ENCODE data around the gene ZNF438. TPM values are rescaled to one million over a fixed set of nuclear protein-coding genes. Genes with fewer than 3 reads are reported as not detected.
"Not testable (repeated sequence)": the region's sequence is repeated elsewhere in the genome, so short reads cannot be mapped to it uniquely, and the experiment has no call there.

Gene ZNF438
- total RNA-seq, 2 experiments from 2014 or later = 3.8 to 4.4 TPM

DNA sequence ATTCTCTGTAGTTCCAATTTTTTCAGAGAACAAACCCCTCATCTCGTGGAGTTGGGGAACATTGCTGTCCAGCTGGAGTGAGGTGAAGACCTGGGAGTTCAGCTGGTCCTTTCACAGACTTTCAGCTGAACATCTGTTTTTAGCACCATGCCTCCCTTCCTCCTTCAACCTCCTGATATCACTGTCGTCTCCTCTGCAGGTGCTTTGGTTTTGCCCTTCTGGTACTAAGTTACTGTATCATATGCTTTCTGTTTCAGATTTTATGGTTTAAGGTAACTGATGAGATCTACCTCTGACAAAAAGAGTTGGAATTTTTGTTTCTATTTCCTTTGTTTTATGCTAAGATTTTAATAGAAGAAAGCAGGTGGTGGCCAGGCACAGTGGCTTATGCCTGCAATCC lies 102.9 kb downstream of the ZNF438 start:
- Mint-ChIP-seq H3K4me1 (peaks cover 12% of the 10 kb centered on the region), H3K36me3 (peaks cover 32% of the 10 kb centered on the region), H3K27me3 (no peaks in the 10 kb centered on the region), H3K4me3 (peak overlapping the region; percentile 62), H3K9me3 (ENCODE audit: low read depth) (peaks cover 8% of the 10 kb centered on the region), H3K27ac (peak overlapping the region; percentile 73)
- DNase-seq (no peak), ATAC-seq (peak; percentile 23)
- CTCF ChIA-PET = no interaction called here

DNA sequence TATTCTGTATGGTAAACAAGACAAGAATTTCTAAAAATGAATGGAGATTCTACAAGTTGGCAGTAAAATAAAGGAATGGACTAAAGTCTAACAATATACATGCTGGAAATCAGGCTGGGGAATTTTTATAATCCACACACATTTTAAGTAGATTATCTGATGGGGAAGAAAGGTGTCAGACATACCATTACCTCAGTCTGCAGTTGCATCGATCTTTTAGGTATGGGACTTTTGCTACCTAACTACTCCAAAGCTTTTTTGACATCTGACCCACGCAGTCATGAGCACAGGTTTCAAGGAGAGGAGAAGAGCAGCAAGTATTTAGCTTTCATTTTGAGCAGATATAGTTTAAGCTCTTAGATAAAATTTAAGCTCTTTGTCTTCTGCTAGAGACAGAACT lies 113.0 kb downstream of the ZNF438 start:
- no peak for DNase-seq
- Mint-ChIP-seq H3K27ac (no peak overlapping the region), H3K36me3 (peaks cover 9% of the 10 kb centered on the region), H3K27me3 (no peaks in the 10 kb centered on the region), H3K4me3 (no peak overlapping the region), H3K4me1 (no peaks in the 10 kb centered on the region), H3K9me3 (ENCODE audit: low read depth) (peaks cover 5% of the 10 kb centered on the region)
- ATAC-seq = no peak
- CTCF ChIA-PET = no interaction called here

DNA sequence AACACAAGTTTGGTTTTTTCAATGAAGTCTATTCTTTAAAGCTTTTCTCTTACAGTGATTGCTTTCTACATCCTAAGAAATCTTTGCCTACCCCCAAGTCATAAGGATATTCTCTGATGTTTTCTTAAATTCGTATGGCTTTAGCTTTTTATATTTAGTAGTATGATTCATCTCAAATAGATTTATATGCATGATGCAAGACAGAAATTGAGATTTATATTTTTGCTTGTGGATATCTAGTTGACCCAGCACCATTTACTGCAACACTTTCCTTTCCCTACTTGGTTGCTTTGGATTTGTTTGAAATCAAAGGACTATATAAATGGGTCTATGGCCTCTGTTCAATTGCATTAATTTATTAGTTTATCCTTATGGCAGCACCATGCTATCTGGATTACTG lies 113.9 kb downstream of the ZNF438 start:
- DNase-seq (no peak), ATAC-seq (no peak)
- H3K36me3 Mint-ChIP-seq = peaks cover 1% of the 10 kb centered on the region
- no peak overlapping the region for H3K27ac Mint-ChIP-seq
- no peak overlapping the region for H3K4me3 Mint-ChIP-seq
- H3K4me1 Mint-ChIP-seq = no peaks in the 10 kb centered on the region
- H3K27me3 Mint-ChIP-seq = no peaks in the 10 kb centered on the region
- no peaks in the 10 kb centered on the region for H3K9me3 Mint-ChIP-seq (ENCODE audit: low read depth)
- CTCF ChIA-PET = interaction anchor here (1.1 kb wide), 1 partner anchor 166 kb away, joined by 4 read pairs; no protein-coding TSS in a partner anchor

DNA sequence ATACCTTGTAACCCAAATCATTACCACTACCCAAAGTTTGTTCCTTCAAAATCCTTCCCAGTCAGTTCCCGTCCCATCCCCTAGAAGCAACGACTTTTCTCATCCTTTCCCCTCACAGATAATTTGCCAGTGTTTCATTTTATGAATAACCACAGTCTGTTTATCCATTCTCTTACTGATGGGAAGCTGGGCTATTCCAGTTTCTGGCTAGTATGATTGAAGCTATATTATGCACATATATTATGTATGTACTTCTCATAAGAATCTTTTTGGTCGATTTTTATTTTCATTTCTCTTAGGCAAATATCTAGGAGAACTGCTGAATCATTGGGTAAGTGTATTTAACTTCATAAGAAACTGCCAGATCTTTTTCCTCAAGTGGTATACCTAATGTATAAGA lies 114.6 kb downstream of the ZNF438 start:
- no peak for ATAC-seq
- CTCF ChIA-PET = no interaction called here
- Mint-ChIP-seq H3K27ac (no peak overlapping the region), H3K27me3 (no peaks in the 10 kb centered on the region), H3K36me3 (peaks cover 1% of the 10 kb centered on the region), H3K4me3 (no peak overlapping the region), H3K9me3 (ENCODE audit: low read depth) (no peaks in the 10 kb centered on the region), H3K4me1 (no peaks in the 10 kb centered on the region)
- no peak for DNase-seq

DNA sequence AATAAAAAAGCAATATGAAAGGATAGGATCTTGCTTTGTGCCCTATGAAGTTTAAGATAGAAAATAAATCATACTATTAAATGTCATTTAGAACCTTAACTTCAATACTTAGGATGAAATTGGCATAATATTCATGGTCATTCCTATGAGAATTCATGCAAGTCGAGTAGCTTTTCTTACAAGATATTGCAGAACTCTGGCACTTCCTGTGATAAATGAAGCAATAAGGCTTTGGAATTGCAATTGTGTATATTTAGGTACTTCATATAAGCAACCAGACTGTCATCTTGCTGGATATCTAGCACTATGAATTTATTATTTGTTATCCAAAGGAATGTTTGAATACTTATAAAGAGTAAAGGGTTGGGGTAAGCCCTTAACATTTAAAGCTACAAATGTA lies 116.5 kb downstream of the ZNF438 start:
- H3K27ac Mint-ChIP-seq = no peak overlapping the region
- no peak overlapping the region for H3K4me3 Mint-ChIP-seq
- H3K27me3 Mint-ChIP-seq = no peaks in the 10 kb centered on the region
- no peak for DNase-seq
- no peaks in the 10 kb centered on the region for H3K9me3 Mint-ChIP-seq (ENCODE audit: low read depth)
- CTCF ChIA-PET = no interaction called here
- H3K4me1 Mint-ChIP-seq = no peaks in the 10 kb centered on the region
- no peak for ATAC-seq
- H3K36me3 Mint-ChIP-seq = no peaks in the 10 kb centered on the region

DNA sequence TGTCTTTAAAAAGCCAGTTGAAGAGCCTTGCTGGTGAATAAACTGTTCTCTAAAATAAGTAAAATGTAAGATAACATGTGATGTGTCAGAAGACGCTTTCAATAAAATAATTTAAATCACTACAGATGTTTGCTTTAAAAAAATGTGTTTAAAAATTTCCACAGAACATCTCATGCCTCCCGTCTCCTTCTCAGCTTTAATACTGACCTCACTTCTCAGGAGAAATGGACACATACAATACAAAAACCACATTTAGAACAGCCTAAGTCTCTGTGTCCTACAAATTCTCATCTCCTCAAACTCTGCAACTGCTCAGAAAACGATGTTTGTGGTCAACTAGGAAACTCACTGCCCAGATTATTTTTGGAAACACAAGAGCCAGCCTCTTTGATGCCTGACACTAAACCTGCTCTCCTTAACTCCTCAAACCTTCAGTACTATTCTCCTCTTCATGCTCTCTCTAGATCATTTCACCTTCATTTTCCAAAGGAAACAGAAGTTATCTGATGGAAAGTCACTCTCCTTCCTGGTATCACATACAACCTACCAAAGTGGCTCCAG lies 120.3 kb downstream of the ZNF438 start:
- Mint-ChIP-seq H3K36me3 (peaks cover 13% of the 10 kb centered on the region), H3K4me1 (no peaks in the 10 kb centered on the region), H3K9me3 (ENCODE audit: low read depth) (no peaks in the 10 kb centered on the region), H3K27ac (no peak overlapping the region), H3K27me3 (no peaks in the 10 kb centered on the region), H3K4me3 (no peak overlapping the region)
- CTCF ChIA-PET = no interaction called here
- DNase-seq = no peak
- ATAC-seq = no peak

DNA sequence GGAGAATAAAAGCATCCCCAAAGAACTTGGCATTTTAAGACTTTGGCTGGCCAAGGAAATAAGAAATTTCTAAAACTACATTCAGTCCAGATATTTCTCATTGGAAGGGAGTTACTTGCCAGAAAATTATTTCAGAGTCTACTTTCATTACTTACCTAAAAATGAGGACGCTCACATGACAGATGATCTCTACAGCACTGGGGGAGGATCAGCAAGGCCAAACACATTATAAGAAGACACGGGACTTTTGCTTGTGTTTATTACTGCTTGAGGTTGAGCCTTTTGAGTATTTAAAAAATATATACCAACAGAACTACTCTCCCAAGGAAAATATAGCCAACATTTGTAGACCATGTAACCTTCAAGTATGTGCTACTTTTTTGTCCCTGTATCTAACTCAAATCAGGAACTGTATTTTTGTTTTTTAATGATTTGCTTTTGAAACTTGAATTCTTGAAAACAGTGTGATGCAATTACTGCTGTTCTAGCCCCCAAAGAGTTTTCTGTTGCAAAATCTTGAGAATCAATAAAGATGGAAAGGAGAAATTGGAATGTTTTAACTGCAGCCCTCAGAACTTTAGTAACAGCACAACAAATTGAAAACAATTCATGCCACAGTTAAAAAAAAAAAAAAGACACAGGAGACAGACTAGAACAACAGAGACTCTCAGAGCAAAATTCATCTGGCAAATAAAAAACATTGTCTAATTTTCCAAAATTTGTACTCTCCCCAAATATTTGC lies 128.1 kb downstream of the ZNF438 start:
- DNase-seq = no peak
- no peak for ATAC-seq
- no peak overlapping the region for H3K4me3 Mint-ChIP-seq
- H3K9me3 Mint-ChIP-seq (ENCODE audit: low read depth) = peaks cover 13% of the 10 kb centered on the region
- H3K27me3 Mint-ChIP-seq = no peaks in the 10 kb centered on the region
- H3K4me1 Mint-ChIP-seq = no peaks in the 10 kb centered on the region
- CTCF ChIA-PET = no interaction called here
- no peak overlapping the region for H3K27ac Mint-ChIP-seq
- H3K36me3 Mint-ChIP-seq = peaks cover 42% of the 10 kb centered on the region

DNA sequence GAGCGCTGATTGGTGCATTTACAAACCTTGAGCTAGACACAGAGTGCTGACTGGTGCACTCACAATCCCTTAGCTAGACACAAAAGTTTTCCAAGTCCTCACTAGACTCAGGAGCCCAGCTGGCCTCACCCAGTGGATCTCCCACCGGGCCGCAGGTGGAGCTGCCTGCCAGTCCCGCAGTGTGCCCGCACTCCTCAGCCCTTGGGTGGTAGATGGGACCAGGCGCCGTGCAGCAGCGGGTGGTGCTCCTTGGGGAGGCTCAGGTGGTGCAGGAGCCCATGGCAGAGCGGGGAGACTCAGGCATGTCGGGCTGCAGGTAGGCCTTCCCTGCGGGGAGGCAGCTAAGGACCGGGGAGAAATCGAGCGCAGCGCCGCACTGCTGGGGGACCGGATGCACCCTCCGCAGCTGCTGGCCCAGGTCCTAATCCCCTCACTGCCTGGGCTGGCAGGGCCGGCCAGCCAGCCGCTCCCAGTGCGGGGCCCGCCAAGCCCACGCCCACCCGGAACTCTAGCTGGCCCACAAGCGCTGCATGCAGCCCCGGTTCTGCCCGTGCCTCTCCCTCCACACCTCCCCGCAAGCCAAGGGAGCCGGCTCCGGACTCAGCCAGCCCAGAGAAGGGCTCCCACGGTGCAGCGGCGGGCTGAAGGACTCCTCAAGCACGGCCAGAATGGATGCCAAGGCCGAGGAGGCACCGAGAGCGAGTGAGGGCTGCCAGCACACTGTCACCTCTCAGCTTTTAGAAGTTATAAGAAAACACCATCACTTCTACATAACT lies 128.9 kb downstream of the ZNF438 start:
- H3K9me3 Mint-ChIP-seq (ENCODE audit: low read depth) = peaks cover 13% of the 10 kb centered on the region
- DNase-seq = no peak
- H3K27ac Mint-ChIP-seq = no peak overlapping the region
- H3K4me3 Mint-ChIP-seq = no peak overlapping the region
- CTCF ChIA-PET = no interaction called here
- no peak for ATAC-seq
- no peaks in the 10 kb centered on the region for H3K27me3 Mint-ChIP-seq
- peaks cover 41% of the 10 kb centered on the region for H3K36me3 Mint-ChIP-seq
- no peaks in the 10 kb centered on the region for H3K4me1 Mint-ChIP-seq

DNA sequence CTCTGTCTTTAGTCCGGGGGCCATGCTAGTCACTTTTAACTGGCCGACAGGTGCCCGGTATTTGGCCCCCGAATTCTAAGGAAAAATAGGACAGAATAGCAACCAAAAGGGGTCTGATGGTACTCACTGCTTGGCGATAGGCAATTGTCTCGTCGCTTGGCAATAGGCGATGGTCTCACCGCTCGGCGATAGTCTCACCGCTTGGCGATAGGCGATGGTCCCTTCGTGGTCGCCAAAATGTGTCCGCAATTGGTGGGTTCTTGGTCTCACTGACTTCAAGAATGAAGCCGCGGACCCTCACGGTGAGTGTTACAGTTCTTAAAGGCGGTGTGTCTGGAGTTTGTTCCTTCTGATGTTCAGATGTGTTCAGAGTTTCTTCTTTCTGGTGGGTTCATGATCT lies 130.2 kb downstream of the ZNF438 start:
- DNase-seq, CTCF ChIA-PET, H3K27me3 Mint-ChIP-seq, H3K4me3 Mint-ChIP-seq, H3K27ac Mint-ChIP-seq, ATAC-seq: not testable (repeated sequence)
- Mint-ChIP-seq H3K9me3 (ENCODE audit: low read depth) (peaks cover 13% of the 10 kb centered on the region), H3K4me1 (peaks cover 12% of the 10 kb centered on the region), H3K36me3 (peaks cover 39% of the 10 kb centered on the region)

DNA sequence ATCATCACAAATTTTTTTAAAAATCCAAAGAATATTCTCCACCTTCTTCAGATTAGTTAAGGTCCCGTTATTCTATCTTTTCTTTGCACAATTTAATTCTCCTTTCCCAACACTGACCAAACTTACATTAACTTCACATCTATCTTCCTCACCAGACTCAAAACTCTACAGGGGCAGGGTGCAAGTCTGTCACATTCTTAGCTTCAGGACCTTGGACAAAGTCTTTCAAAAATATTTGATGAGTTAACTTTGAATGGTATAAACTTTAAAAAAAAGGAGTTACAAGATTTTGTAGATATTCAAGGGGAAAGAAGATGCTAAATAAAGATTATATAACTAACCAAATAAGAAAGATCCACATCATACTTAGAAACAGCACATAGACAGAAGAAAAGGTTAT lies 132.7 kb downstream of the ZNF438 start:
- CTCF ChIA-PET = no interaction called here
- Mint-ChIP-seq H3K9me3 (ENCODE audit: low read depth) (peaks cover 13% of the 10 kb centered on the region), H3K27me3 (no peaks in the 10 kb centered on the region), H3K27ac (no peak overlapping the region), H3K36me3 (peaks cover 35% of the 10 kb centered on the region), H3K4me3 (no peak overlapping the region), H3K4me1 (peaks cover 15% of the 10 kb centered on the region)
- no peak for DNase-seq
- no peak for ATAC-seq

DNA sequence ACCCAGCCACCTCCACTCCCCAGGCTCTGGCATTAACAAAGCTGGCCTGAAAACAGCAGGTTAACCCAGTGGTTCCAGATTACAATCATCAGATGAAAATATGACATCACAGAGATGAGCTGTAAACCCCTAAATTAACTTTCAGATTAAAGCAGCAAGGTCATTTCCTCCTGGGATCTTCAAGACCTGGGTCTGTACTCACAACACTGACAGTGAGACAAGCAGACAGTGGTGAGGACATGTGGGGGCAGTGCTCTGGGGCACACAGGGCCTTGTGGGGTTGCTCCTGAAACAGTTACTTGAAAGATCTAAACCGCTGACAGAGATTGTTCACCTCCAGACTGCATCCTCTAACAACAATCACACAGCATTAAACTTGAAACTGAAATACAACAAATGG lies 134.1 kb downstream of the ZNF438 start:
- H3K4me1 Mint-ChIP-seq = peaks cover 15% of the 10 kb centered on the region
- no peak overlapping the region for H3K4me3 Mint-ChIP-seq
- CTCF ChIA-PET = no interaction called here
- peaks cover 13% of the 10 kb centered on the region for H3K9me3 Mint-ChIP-seq (ENCODE audit: low read depth)
- DNase-seq (peak; percentile 54), ATAC-seq (peak; percentile 65)
- H3K36me3 Mint-ChIP-seq = peaks cover 35% of the 10 kb centered on the region
- peak overlapping the region; percentile 50 for H3K27ac Mint-ChIP-seq
- H3K27me3 Mint-ChIP-seq = no peaks in the 10 kb centered on the region

DNA sequence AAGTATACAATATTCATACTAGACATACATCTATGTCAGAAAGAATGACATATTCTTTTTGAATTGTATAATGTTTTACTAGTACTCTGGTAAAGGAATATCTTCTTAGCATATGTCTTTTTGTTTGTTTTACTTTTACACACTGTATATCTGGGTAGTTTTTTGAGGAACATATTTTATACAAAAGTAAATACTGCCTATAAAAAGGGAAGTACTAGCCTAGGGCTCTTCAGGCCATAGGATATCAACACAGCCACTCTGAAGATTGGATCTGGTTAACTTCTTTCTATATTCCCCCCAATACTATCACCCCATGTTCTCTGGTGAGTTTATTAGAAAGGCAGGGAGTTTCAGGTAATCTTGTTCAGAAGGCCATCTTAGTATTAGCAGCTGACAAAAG lies 134.6 kb downstream of the ZNF438 start:
- Mint-ChIP-seq H3K4me3 (no peak overlapping the region), H3K36me3 (peaks cover 31% of the 10 kb centered on the region), H3K27me3 (no peaks in the 10 kb centered on the region), H3K27ac (peak overlapping the region; percentile 50), H3K9me3 (ENCODE audit: low read depth) (peaks cover 8% of the 10 kb centered on the region), H3K4me1 (peaks cover 15% of the 10 kb centered on the region)
- DNase-seq (no peak), ATAC-seq (no peak)
- CTCF ChIA-PET = no interaction called here

DNA sequence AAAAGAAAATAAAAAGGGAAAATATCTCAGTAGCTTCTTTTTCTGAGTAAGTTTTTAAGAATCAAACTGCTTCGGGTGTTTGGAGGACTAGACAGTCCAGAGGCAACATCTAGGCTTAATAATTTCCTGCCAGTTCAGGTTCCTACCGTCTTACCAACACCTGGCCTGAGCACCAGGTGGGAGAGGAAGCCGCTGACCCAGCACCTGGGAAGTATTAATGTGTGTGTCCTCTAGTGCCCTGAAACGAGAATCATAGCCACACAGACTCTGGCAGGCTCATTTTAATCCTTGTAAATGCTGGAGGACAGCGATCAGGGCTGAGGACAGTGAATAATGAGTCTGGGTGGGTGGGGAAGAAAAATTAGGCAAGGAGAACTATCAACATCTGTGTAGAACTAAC lies 137.4 kb downstream of the ZNF438 start:
- CTCF ChIA-PET = no interaction called here
- peaks cover 15% of the 10 kb centered on the region for H3K4me1 Mint-ChIP-seq
- ATAC-seq (no peak), DNase-seq (no peak)
- peaks cover 24% of the 10 kb centered on the region for H3K36me3 Mint-ChIP-seq
- H3K27me3 Mint-ChIP-seq = no peaks in the 10 kb centered on the region
- no peak overlapping the region for H3K27ac Mint-ChIP-seq
- H3K9me3 Mint-ChIP-seq (ENCODE audit: low read depth) = peaks cover 4% of the 10 kb centered on the region
- H3K4me3 Mint-ChIP-seq = no peak overlapping the region

DNA sequence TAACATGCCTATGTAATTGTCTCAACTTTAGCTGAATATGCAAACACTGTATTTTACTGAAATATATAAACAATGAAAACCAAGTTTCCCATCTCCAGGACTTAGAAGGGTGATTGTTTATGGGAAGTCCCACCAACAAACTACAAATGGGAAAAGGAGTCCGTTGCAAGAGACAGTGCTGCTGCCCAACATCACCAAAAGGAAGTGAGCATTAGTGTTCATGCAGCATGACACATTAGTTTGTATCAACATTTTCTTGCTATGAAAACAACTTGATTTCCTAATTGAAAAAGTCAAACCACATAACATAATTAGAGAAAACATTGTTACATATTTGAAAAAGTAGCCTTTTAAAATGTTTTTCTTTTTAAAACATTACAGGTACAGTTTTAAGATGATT lies 138.5 kb downstream of the ZNF438 start:
- CTCF ChIA-PET = interaction anchor here (1.0 kb wide), 1 partner anchor 94 kb away, joined by 3 read pairs; no protein-coding TSS in a partner anchor
- no peaks in the 10 kb centered on the region for H3K9me3 Mint-ChIP-seq (ENCODE audit: low read depth)
- DNase-seq (no peak), ATAC-seq (no peak)
- peaks cover 15% of the 10 kb centered on the region for H3K4me1 Mint-ChIP-seq
- H3K4me3 Mint-ChIP-seq = no peak overlapping the region
- H3K36me3 Mint-ChIP-seq = peaks cover 17% of the 10 kb centered on the region
- no peaks in the 10 kb centered on the region for H3K27me3 Mint-ChIP-seq
- H3K27ac Mint-ChIP-seq = no peak overlapping the region

All from activated CD8-positive, alpha-beta memory T cell treated with anti-CD3 and anti-CD28 coated beads, Interleukin-2, amount 10 ng/mL, durations not matched to agents 7 days and 5 days (primary cell).